H1 (cell line): ENCODE data around the gene AMH. TPM values are rescaled to one million over a fixed set of nuclear protein-coding genes. Genes with fewer than 3 reads are reported as not detected.

Source experiments
- CTCF ChIA-PET: fragments of 300-600 bp; sonication (Branson Sonifier 250); formaldehyde crosslinking; loops from one replicate; lab custom pipeline; 2021; ENCODE audit not compliant: partially characterized antibody; lab: Charles Lee
- POLR2A ChIA-PET: fragments of 300-600 bp; sonication (Branson Sonifier 250); formaldehyde crosslinking; loops from one replicate; lab custom pipeline; 2021; ENCODE audit warnings: inconsistent platforms; ENCODE audit not compliant: partially characterized antibody; lab: Charles Lee
- DNase-seq, 2 experiments: peaks; one replicate each; pipeline versions ENCODE4 v3.0.0 to v3.0.0-alpha.2; 2010 to 2022; ENCODE audit warnings: low spot score in 2 of 2, low read depth in 1 of 2, mixed read lengths in 1 of 2
- FAIRE-seq: peaks from 2 replicates; lab custom pipeline; 2011; peaks lifted over from hg19 to GRCh38; lab: Jason Lieb, UNC
- H2AFZ ChIP-seq: 2 replicates; pipeline ENCODE4 v1.8.1; 2012; ENCODE audit warnings: low read length, inconsistent platforms
- H2AK5ac ChIP-seq: 2 replicates; pipeline ENCODE4 v1.6.1; 2013; ENCODE audit warnings: low read depth, low read length
- H2BK120ac ChIP-seq: replicated peaks from 2 replicates; pipeline ENCODE3; 2013; ENCODE audit warnings: low read depth, low read length, inconsistent platforms
- H2BK12ac ChIP-seq: 2 replicates; pipeline ENCODE4 v1.6.1; 2013; ENCODE audit warnings: low read depth, low read length
- H2BK15ac ChIP-seq: 2 replicates; pipeline ENCODE4 v1.6.1; 2013; ENCODE audit warnings: low read length
- H2BK20ac ChIP-seq: 2 replicates; pipeline ENCODE4 v1.6.1; 2013; ENCODE audit warnings: low read length
- H2BK5ac ChIP-seq: 2 replicates; pipeline ENCODE4 v1.6.1; 2013; ENCODE audit warnings: low read depth, low read length
- H3K14ac ChIP-seq: 2 replicates; pipeline ENCODE4 v1.6.1; 2013; ENCODE audit warnings: inconsistent platforms; ENCODE audit not compliant: insufficient read length
- H3K18ac ChIP-seq: 2 replicates; pipeline ENCODE4 v1.6.1; 2013; ENCODE audit warnings: low read length; ENCODE audit errors: extremely low read depth
- H3K23ac ChIP-seq: 2 replicates; pipeline ENCODE4 v1.6.1; 2013; ENCODE audit warnings: inconsistent platforms; ENCODE audit not compliant: insufficient read length
- H3K23me2 ChIP-seq: 2 replicates; pipeline ENCODE4 v1.6.1; 2013; ENCODE audit warnings: low read depth, low read length
- H3K27ac ChIP-seq: 2 replicates; pipeline ENCODE4 v1.6.1; 2011; ENCODE audit warnings: low read depth, low read length, inconsistent platforms
- H3K27me3 ChIP-seq, 4 experiments: replicated peaks in 1 of 4; 1 replicate in 1 of 4; 2 replicates in 3 of 4; pipeline versions ENCODE4 v1.6.1 to v1.8.1; 2011 to 2013; ENCODE audit warnings: low read length in 3 of 4, mild to moderate bottlenecking in 3 of 4, inconsistent platforms in 2 of 4, mixed read lengths in 2 of 4, moderate library complexity in 1 of 4; ENCODE audit not compliant: control insufficient read depth in 3 of 4, insufficient read depth in 3 of 4; ENCODE audit errors: extremely low read depth in 1 of 4
- H3K36me3 ChIP-seq, 4 experiments: 2 replicates each; pipeline versions ENCODE4 v1.6.1 to v1.8.1; 2011 to 2013; ENCODE audit warnings: mild to moderate bottlenecking in 4 of 4, low read length in 3 of 4, moderate library complexity in 2 of 4, control low read depth in 1 of 4, inconsistent platforms in 1 of 4; ENCODE audit not compliant: insufficient read depth in 4 of 4, control insufficient read depth in 2 of 4
- H3K4ac ChIP-seq: replicated peaks from 2 replicates; pipeline ENCODE3; 2013; ENCODE audit warnings: low read length, low read depth, mixed read lengths, inconsistent platforms; ENCODE audit not compliant: insufficient read length
- H3K4me1 ChIP-seq, 4 experiments: replicated peaks in 1 of 4; 1 replicate in 1 of 4; 2 replicates in 3 of 4; pipeline versions ENCODE4 v1.6.1 to v1.8.1; 2011 to 2013; ENCODE audit warnings: low read length in 3 of 4, inconsistent platforms in 2 of 4, mixed read lengths in 1 of 4; ENCODE audit not compliant: insufficient read depth in 4 of 4, control insufficient read depth in 3 of 4
- H3K4me2 ChIP-seq, 2 experiments: 2 replicates each; pipeline versions ENCODE4 v1.6.1 to v1.8.1; 2011 to 2013; ENCODE audit warnings: low read depth in 2 of 2, low read length in 2 of 2, control low read depth in 1 of 2, inconsistent platforms in 1 of 2, mild to moderate bottlenecking in 1 of 2; ENCODE audit not compliant: insufficient read depth in 1 of 2
- H3K4me3 ChIP-seq, 4 experiments: fragments of 200-600, 300-600 bp in 1 of 4; sonication (generic), shearing (Covaris generic), sonication (Bioruptor Twin) in 1 of 4; 2 replicates each; pipeline versions ENCODE4 v1.5.1 to v1.8.1; 2011 to 2016; ENCODE audit warnings: low read length in 4 of 4, low read depth in 3 of 4, control low read depth in 2 of 4, inconsistent platforms in 2 of 4, mild to moderate bottlenecking in 2 of 4, mixed read lengths in 1 of 4, moderate library complexity in 1 of 4; ENCODE audit not compliant: insufficient read depth in 2 of 4; ENCODE audit errors: extremely low read depth in 1 of 4
- H3K56ac ChIP-seq: replicated peaks from 2 replicates; pipeline ENCODE3; 2013; ENCODE audit warnings: low read depth, mild to moderate bottlenecking, mixed read lengths, low read length, inconsistent platforms; ENCODE audit not compliant: insufficient read length
- H3K79me1 ChIP-seq: 2 replicates; pipeline ENCODE4 v1.6.1; 2013; ENCODE audit warnings: low read depth, low read length, control low read depth
- H3K79me2 ChIP-seq, 2 experiments: 2 replicates each; pipeline versions ENCODE4 v1.6.1 to v1.8.1; 2012 to 2013; ENCODE audit warnings: low read length in 2 of 2, mild to moderate bottlenecking in 2 of 2, inconsistent platforms in 1 of 2; ENCODE audit not compliant: insufficient read depth in 2 of 2, control insufficient read depth in 1 of 2
- H3K9ac ChIP-seq, 4 experiments: replicated peaks in 1 of 4; 1 replicate in 1 of 4; 2 replicates in 3 of 4; pipeline versions ENCODE4 v1.6.1 to v1.8.1; 2011 to 2013; ENCODE audit warnings: low read depth in 3 of 4, low read length in 3 of 4, control low read depth in 2 of 4, mild to moderate bottlenecking in 2 of 4, moderate library complexity in 2 of 4, inconsistent platforms in 1 of 4; ENCODE audit errors: extremely low read depth in 1 of 4
- H3K9me3 ChIP-seq, 2 experiments: 2 replicates each; pipeline versions ENCODE4 v1.6.1 to v1.8.1; 2012 to 2013; ENCODE audit warnings: mild to moderate bottlenecking in 2 of 2, moderate library complexity in 2 of 2, control low read depth in 1 of 2, inconsistent platforms in 1 of 2, low read depth in 1 of 2, low read length in 1 of 2, mixed read lengths in 1 of 2; ENCODE audit not compliant: insufficient read depth in 2 of 2
- H4K20me1 ChIP-seq, 2 experiments: replicated peaks in 1 of 2; 2 replicates each; pipeline versions ENCODE3 to v1.8.1; 2011 to 2013; ENCODE audit warnings: inconsistent platforms in 2 of 2, low read length in 2 of 2, mild to moderate bottlenecking in 1 of 2; ENCODE audit not compliant: insufficient read depth in 2 of 2, control insufficient read depth in 1 of 2
- H4K5ac ChIP-seq: 2 replicates; pipeline ENCODE4 v1.6.1; 2013; ENCODE audit warnings: low read length, low read depth, mixed read lengths, inconsistent platforms; ENCODE audit not compliant: insufficient read length
- H4K8ac ChIP-seq: 2 replicates; pipeline ENCODE4 v1.8.0; 2013; ENCODE audit warnings: mild to moderate bottlenecking, moderate library complexity, low read length, inconsistent platforms; ENCODE audit not compliant: insufficient read depth; ENCODE audit errors: extremely low read depth
- H4K91ac ChIP-seq: replicated peaks from 2 replicates; pipeline ENCODE3; 2013; ENCODE audit warnings: low read length, mixed read lengths, inconsistent platforms; ENCODE audit not compliant: insufficient read length
- ASH2L ChIP-seq: fragments of 200-600, 300-600 bp; sonication (generic); IDR thresholded peaks from one replicate; pipeline ENCODE4 v1.7.1; 2017; ENCODE audit warnings: low read length
- BCL11A ChIP-seq, 2 experiments: IDR thresholded peaks; one replicate each; pipeline ENCODE4 v1.6.1; 2011; ENCODE audit warnings: low read depth in 2 of 2, low read length in 2 of 2, mild to moderate bottlenecking in 2 of 2
- CBX8 ChIP-seq: fragments of 300-800, 300-1000 bp; sonication (generic); IDR thresholded peaks from 2 replicates; pipeline ENCODE4 v1.7.1; 2016; ENCODE audit warnings: low read depth, low read length, borderline replicate concordance
- CREB1 ChIP-seq: IDR thresholded peaks from 2 replicates; pipeline ENCODE4 v1.6.1; 2012; ENCODE audit warnings: inconsistent platforms
- CTBP2 ChIP-seq: IDR thresholded peaks from 2 replicates; pipeline ENCODE4 v1.7.0; 2011; ENCODE audit warnings: borderline replicate concordance, mild to moderate bottlenecking, moderate library complexity, mixed read lengths, low read length; ENCODE audit not compliant: insufficient read depth, insufficient read length
- KDM1A ChIP-seq: fragments of 200-600, 300-600 bp; sonication (generic); IDR thresholded peaks from 2 replicates; pipeline ENCODE4 v1.7.1; 2016; ENCODE audit warnings: mild to moderate bottlenecking, low read length, borderline replicate concordance
- RAD21 ChIP-seq, 2 experiments: IDR thresholded peaks in 1 of 2; conservative IDR thresholded peaks in 1 of 2; 2 replicates each; pipeline ENCODE4 v1.6.1; 2011; ENCODE audit warnings: low read depth in 2 of 2, low read length in 2 of 2, improper control_type of control experiment in 1 of 2, inconsistent platforms in 1 of 2, mild to moderate bottlenecking in 1 of 2, moderate library complexity in 1 of 2
- SP2 ChIP-seq: IDR thresholded peaks from 2 replicates; pipeline ENCODE4 v1.6.1; 2012; ENCODE audit warnings: mild to moderate bottlenecking, low read length, inconsistent platforms
- SP4 ChIP-seq: IDR thresholded peaks from 2 replicates; pipeline ENCODE4 v1.6.1; 2012; ENCODE audit warnings: low read length, inconsistent platforms
- TBP ChIP-seq: IDR thresholded peaks from 2 replicates; pipeline ENCODE4 v1.6.1; 2011; ENCODE audit warnings: low read depth, low read length, improper control_type of control experiment
- WGBS, 2 experiments: shearing (Covaris generic) in 1 of 2; methylation state at CpG; one replicate each; pipeline versions ENCODE4 v1.1.6 to v1.1.7; 2013 to 2015; ENCODE audit warnings: low lambda C conversion rate in 2 of 2, mixed read lengths in 2 of 2, inconsistent platforms in 1 of 2, low coverage in 1 of 2, missing lambda C conversion rate in 1 of 2; ENCODE audit not compliant: insufficient replicate concordance in 2 of 2, insufficient coverage in 1 of 2, insufficient read length in 1 of 2; ENCODE audit errors: extremely low coverage in 1 of 2, missing lambda C conversion rate in 1 of 2; 5-methylcytosine and 5-hydroxymethylcytosine counted together
- polyA plus RNA-seq, 7 experiments: library from polyadenylated mRNA; depleted of rRNA in 3 of 7; stranded (reverse) in 5 of 7; unstranded in 2 of 7; fragments of >200 nt in 5 of 7; fragments of 200-250 nt in 2 of 7; gene quantifications; 1 replicate in 5 of 7; 2 replicates in 1 of 7; 4 replicates in 1 of 7; pipeline versions ENCODE4 v1.2.1 to v1.2.3, GENCODE V29; 2011 to 2013; ENCODE audit warnings: missing spikeins in 2 of 7, mixed read lengths in 2 of 7
- total RNA-seq: library from RNA; stranded (reverse); fragmentation: NEBNext Ultra II Directional; extraction: Animal tissue kit (Norgen Biotek cat#: 25700); gene quantifications from 2 replicates; pipeline ENCODE4 v1.2.1, GENCODE V29; 2021
- TF ChIP-seq, protein P1 (sequence below): IDR thresholded peaks from 2 replicates; pipeline ENCODE4 v1.6.1; 2012; ENCODE audit warnings: inconsistent platforms

AMH gene
- total and polyA plus RNA-seq, 2 of the 8 experiments (the other 6 are each of a cell fraction or from before 2014, with no cell fraction given) = 10.5 to 15.4 TPM

DNA sequence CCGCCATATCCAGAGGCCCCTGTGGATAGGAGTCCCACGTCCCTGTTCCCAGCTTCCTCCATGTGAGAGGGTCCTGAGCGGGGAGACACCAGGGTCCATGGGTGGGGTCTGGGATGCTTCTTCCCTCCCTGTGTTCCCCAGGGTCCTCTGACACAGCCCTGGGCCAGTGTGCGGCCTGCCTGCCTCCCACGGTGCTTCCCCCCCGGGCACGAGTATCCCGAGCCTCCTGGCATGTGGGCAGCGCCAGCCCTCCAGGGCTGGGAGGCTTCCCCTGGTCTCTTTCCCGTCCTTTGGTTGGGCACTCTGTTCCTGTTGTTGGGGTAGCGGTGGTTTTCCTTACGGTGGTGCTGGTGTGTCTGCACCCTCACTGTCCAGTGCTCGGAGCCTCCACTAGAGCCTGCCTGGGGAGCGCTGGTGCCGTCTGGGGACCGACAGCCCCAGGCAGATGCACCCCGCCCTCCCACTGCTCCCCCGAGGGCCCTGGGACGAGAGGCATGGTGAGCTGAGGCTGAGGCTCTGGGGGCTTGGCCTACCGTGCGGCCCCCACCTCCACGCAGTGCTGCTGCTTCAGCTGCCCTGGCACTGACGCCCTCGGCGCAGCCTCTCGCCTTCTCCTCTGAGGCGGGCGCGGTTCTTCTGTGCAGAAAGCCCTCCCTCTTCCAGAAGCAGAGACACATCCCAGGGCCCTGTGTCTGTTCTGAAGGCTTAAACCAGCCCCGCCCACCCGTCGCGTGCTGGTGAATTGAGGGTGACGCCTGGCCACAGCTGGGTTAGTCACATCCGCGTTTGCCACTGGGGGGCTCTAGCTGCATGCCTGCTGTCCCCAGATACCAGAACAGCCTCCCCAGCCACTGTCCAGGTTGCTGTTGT is 40.9 kb upstream of the AMH start:
- POLR2A ChIA-PET = interaction anchor here (0.9 to 1.9 kb wide), 4 partner anchors 31 to 79 kb away, joined by 3 to 4 read pairs (median 3); no protein-coding TSS in a partner anchor
- Histone ChIP-seq H3K36me3 (peaks cover 0 to 24% (median 15%) of the 10 kb centered on the region in 4 experiments; a peak in 6 of 8 replicates), H2BK12ac (no peak overlapping the region)
- no peak for TF ChIP-seq BCL11A (IDR thresholded peaks at IDR 0.05; ENCODE audit: low read depth in 2 of 2, low read length in 2 of 2)
- TF ChIP-seq TBP = no peak
- no peak for TF ChIP-seq SP4
- TF ChIP-seq, protein P1, sequence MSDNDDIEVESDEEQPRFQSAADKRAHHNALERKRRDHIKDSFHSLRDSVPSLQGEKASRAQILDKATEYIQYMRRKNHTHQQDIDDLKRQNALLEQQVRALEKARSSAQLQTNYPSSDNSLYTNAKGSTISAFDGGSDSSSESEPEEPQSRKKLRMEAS = 0 out of 2 replicates have a peak, but pooled peaks have one; percentile 16
- TF ChIP-seq CBX8 = no peak
- TF ChIP-seq SP2 = no peak
- no peak for TF ChIP-seq CTBP2
- TF ChIP-seq RAD21 (IDR thresholded peaks at IDR 0.05 in 1 of 2, conservative IDR thresholded peaks at IDR 0.05 in 1 of 2; ENCODE audit: low read depth in 2 of 2, low read length in 2 of 2) = peak in 1 of 2 experiments; percentile 33; a peak in 3 of 4 replicates
- TF ChIP-seq ASH2L = no peak
- no peak for TF ChIP-seq CREB1
- no peak for TF ChIP-seq KDM1A

More for the DNA sequence above, 40.9 kb upstream of the AMH start:
- Histone ChIP-seq H2BK15ac (no peak overlapping the region), H4K8ac (no peak overlapping the region; the same call in 1 of the 2 replicates), H3K9me3 (no peaks in the 10 kb centered on the region), H3K18ac (no peak overlapping the region), H3K4me1 (no peaks in the 10 kb centered on the region), H3K79me1 (no peaks in the 10 kb centered on the region; the same call in 1 of the 2 replicates), H2AFZ (no peak overlapping the region), H2BK5ac (0 out of 2 replicates have a peak overlapping the region, but pooled peaks have one; percentile 8), H2BK20ac (no peak overlapping the region), H3K9ac (no peak overlapping the region), H3K4me2 (no peak overlapping the region), H3K14ac (no peak overlapping the region), H3K23me2 (no peaks in the 10 kb centered on the region), H3K4me3 (no peak overlapping the region), H4K91ac (no peak overlapping the region), H3K56ac (no peak overlapping the region), H3K27ac (no peak overlapping the region), H4K5ac (no peak overlapping the region), H3K4ac (no peak overlapping the region), H2BK120ac (no peak overlapping the region), H3K23ac (no peak overlapping the region), H2AK5ac (no peak overlapping the region), H3K27me3 (no peaks in the 10 kb centered on the region), H4K20me1 (peaks cover 0 to 10% of the 10 kb centered on the region in 2 experiments), H3K79me2 (no peaks in the 10 kb centered on the region)
- CTCF ChIA-PET = interaction anchor here (0.7 to 1.7 kb wide), 8 partner anchors 9 to 107 kb away, joined by 3 to 5 read pairs (median 4); no protein-coding TSS in a partner anchor
- WGBS, 2 experiments = 86% methylated on average over 28 of the region's 36 CpGs; no CpG with 5 or more reads in 1 of the 2 experiments
- DNase-seq (peak in 1 of 2 experiments; percentile 72), FAIRE-seq (no peak)
